GM18508 (cell line): ENCODE measurements around the gene HCRTR1.
"Not testable (repeated sequence)": the region's sequence is repeated elsewhere in the genome, so short reads cannot be mapped to it uniquely, and the experiment has no call there.

Experiments used
- ATAC-seq: cut with Tn5 transposase; IDR thresholded peaks from one replicate; pipeline ENCODE4 v1.9.1; 2021; ENCODE audit warnings: moderate number of reproducible peaks; ENCODE audit not compliant: insufficient read depth, unreplicated experiment

HCRTR1 gene

DNA sequence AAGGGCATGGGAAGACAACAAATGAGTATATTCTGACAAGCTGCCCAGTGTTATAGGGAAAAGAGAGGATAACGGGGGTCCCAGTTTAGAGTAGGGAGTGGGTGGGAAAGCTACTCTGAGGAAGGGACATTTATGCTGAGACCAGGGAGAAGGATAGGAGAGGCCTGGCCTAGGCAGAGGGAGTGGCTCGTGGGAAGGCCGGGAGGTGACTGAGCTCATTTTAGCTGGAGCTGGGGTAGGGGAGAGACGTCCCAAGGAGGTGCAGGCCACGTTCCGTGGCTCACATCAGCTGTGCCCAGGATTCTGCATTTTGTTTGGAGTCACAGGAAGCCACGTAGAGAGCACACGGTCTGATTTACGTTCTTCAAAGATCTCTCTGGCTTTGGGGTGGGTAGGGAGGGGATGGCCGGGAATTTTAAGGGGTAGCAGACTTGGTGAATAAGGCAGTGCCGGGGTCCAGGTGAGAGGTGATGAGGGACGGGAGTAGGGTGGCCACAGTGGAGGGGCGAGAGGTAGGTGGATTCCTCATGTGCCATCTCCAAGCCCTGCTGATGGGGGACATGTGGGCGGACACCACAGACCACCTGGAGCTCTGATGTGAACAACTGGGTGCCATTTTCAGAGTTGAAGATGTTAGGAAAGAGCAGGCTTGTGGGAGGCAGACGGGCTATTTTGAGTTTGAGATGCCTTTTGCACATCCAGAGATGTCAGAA, 36.4 kb upstream of the HCRTR1 start:
- ATAC-seq, result no peak

- ATAC-seq, result no peak
Measured at GRCh38 chr1:31581821-31582810, 35.4 kb upstream of the HCRTR1 start.

GRCh38 chr1:31583082-31583994, 34.2 kb upstream of the HCRTR1 start:
- ATAC-seq, result no peak

DNA sequence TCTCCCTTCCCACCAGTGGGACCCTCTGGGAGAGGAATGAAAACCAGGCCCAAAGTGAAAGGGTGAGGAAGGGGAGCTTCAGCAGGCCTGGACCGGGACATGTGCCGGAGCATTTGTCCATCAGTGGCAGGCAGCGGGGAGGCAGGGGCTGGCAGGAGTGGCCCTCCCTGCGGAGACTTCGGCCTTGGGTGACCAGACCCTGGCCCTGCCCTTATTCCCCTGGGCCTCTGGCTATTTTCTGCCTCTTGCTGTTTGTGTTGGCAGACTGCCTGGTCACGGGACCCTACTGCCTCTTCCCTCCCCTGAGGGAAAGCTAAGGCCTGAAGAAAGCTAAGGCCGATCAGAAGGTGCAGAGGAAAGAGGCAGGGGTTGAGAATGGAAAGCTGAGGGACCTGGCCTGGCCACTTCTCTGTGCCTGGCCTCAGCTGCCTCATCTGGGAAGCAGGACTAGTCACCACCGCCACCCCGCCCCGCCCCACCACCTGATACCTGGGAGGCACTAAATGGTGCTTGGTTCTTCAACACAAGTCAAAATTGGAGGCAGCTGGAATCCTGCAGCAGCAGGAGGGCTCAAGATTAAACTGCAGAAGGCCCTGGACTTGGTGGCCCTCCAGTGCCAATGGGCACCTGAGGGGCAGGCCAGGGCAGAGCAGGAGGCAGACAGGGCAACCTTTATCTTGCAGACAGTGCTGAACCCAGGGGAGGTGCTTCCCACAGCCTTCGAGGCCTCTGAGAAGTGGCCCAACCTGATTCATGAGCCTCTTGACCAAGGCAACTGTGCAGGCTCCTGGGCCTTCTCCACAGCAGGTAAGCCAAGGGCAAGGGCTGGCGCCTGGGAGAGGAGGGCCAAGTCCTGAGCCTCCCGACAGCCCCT, 33.3 kb upstream of the HCRTR1 start:
- ATAC-seq, result no peak

DNA sequence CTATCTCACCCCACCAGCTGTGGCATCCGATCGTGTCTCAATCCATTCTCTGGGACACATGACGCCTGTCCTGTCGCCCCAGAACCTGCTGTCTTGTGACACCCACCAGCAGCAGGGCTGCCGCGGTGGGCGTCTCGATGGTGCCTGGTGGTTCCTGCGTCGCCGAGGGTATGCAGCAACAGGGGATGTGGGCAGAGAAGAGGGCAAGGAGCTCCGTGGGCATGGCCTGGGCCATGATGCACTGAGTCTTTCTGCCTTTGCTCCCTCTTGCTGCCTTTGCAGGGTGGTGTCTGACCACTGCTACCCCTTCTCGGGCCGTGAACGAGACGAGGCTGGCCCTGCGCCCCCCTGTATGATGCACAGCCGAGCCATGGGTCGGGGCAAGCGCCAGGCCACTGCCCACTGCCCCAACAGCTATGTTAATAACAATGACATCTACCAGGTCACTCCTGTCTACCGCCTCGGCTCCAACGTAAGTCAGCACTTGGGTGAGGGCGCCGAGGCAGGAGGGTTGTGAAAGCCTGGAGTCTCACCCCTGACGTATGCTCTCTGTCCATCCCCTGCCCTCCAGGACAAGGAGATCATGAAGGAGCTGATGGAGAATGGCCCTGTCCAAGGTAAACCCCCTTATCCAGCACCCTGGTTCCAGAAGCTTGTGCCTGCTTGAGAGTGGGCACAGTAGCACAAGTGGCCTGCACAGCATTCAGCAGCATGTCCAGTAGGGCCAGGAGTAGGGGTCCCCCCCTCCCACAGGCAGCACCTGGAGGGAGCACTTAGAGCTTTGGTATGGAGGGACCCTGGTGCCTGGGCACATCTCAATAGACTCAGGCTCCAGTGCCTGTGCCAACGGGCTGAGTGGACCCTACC, 32.4 kb upstream of the HCRTR1 start:
- no peak for ATAC-seq

- ATAC-seq, result no peak
Measured at GRCh38 chr1:31585736-31586365, 31.6 kb upstream of the HCRTR1 start.

- no peak for ATAC-seq
Measured at GRCh38 chr1:31586376-31587327, 30.8 kb upstream of the HCRTR1 start.

DNA sequence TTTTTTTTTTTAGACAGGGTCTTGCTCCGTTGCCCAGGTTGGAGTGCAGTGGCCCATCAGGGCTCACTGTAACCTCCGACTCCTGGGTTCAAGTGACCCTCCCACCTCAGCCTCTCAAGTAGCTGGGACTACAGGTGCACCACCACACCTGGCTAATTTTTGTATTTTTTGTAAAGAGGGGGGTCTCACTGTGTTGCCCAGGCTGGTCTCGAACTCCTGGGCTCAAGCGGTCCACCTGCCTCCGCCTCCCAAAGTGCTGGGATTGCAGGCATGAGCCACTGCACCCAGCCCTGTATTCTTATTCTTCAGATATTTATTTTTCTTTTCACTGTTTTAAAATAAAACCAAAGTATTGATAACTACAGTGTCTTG, 30.2 kb upstream of the HCRTR1 start:
- ATAC-seq, result not testable (repeated sequence)

DNA sequence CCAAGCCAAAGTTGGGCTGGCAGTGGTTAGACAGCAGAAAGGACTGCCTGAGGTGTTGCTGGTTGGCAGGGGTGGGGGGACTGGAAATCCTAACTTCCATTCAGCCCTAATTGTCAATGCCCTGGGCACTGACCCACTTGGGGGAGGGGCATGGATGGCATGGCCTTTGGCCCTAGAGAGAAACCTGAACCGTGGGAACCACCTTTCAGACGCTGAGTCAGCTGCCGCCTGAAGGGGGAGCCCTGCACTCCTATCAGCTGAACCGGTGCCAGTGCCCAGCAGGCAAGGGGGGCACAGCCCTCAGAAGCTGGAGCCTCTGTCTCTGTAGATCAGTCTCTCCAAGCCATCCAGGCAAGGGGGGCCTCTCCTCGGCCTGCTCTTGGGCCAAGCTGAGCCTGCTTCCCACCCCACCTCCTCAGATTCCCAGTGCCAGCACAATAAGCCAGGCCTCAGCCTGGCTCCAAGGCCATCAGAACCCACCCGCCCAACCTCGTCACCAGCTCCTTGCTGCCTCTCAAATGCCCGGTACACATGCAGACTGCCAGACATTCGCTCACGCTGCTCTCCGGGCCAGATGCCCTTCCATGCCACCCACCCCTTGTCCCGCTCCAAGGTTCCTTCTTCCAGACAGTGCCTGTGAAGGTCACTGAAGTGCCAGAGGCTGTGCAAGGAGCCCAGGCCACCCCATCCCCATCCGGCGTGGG, 29.6 kb upstream of the HCRTR1 start:
- ATAC-seq, result no peak

- no peak for ATAC-seq
Measured at GRCh38 chr1:31588751-31589515, 28.6 kb upstream of the HCRTR1 start.

DNA sequence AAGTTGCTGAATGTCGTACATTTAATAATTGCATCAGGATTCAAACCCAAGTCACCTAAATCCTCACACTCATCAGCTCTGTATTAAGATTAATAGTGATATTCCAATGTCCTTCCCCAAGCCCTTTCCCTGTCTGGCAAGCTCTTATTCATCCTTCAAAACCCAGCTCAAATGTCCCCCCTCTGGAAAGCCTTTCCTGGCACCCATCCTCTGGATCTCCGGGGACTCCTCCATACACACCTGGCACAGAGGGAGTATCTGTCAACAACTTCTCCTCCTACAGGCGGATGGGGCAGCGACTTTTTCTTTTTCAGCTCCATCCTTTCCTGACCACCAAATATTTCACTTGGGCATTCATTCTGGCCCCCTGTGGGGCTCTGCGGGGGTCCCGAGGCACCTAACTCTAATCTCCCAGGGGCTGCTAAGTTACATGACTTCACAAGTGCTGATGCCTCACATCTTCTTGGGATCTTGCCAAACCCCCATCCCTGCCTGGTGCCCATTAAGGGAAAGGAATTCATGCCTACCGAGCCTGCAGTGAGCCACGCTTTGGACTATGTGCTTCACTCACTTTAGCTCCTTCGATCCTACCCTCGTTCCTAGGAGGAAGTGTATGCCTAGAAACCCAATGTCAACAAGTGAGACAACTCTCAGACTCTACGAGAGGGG, 25.9 kb upstream of the HCRTR1 start:
- ATAC-seq, result no peak

DNA sequence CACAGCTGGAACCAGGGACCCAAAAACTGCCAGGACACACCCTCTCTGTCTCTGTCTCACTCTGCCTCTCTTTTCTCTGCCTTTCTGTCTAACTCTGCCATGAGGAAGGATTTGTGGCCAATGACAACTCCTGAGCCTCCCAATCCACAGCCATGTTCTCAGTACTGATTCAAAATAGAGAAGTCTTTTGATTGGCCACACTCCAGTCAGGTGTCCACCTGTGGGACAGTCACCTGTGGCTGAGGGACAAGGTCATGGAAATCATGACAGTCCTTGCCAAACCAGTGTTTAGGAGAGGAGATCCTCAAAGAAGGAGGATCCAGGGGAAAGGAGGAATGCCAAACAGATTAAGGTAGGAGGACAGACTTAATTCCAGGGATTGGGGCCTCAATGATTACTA, 25.4 kb upstream of the HCRTR1 start:
- no peak for ATAC-seq

- ATAC-seq, result no peak
Measured at GRCh38 chr1:31593136-31593665, 24.3 kb upstream of the HCRTR1 start.

GRCh38 chr1:31593770-31594632, 23.5 kb upstream of the HCRTR1 start:
- no peak for ATAC-seq
